HUES6 (cell line): Measurements from ENCODE around the gene UMOD.

Experiments used
- H3K27ac ChIP-seq: 2 replicates; pipeline ENCODE4 v1.7.0; 2013; ENCODE audit warnings: low read depth, mild to moderate bottlenecking, low read length, inconsistent platforms
- H3K27me3 ChIP-seq: 2 replicates; pipeline ENCODE4 v1.6.1; 2013; ENCODE audit warnings: low read length; ENCODE audit not compliant: control insufficient read depth, insufficient read depth
- H3K36me3 ChIP-seq: 2 replicates; pipeline ENCODE4 v1.6.1; 2013; ENCODE audit warnings: low read length; ENCODE audit not compliant: control insufficient read depth, insufficient read depth
- H3K4me1 ChIP-seq: 2 replicates; pipeline ENCODE4 v1.6.1; 2013; ENCODE audit warnings: low read length; ENCODE audit not compliant: control insufficient read depth, insufficient read depth
- H3K4me3 ChIP-seq: 2 replicates; pipeline ENCODE4 v1.5.1; 2013; ENCODE audit warnings: low read depth, low read length
- H3K9ac ChIP-seq: one replicate; pipeline ENCODE4 v1.6.1; 2013; ENCODE audit warnings: mild to moderate bottlenecking, low read length
- H3K9me3 ChIP-seq: 2 replicates; pipeline ENCODE4 v1.6.1; 2013; ENCODE audit warnings: low read depth, low read length; ENCODE audit not compliant: control insufficient read depth, insufficient read depth

The UMOD gene

DNA sequence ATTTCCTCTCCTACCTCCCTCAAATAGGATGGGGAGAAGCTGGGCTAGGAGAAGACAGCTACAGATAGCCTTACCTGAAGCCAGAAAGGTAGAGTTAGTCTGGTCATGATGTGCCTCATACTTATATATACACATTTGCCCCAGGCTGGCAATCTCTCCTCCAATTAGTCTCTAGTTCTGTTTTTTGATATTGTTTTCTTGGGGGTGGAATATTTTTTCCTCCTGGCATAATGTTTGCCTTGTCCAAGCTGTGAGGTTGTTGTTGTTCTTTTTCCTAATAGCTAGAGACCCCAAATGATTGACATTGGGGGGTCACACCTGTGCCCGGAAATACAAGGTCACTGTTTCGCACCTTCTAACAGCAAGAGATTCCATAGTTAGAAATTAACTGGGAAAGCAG is at the start of gene UMOD:
TSS of gene UMOD (minus strand) at position 101 of the 400 bp plus-strand sequence. CDS start 1,978 bp downstream, outside the sequence.
- Histone ChIP-seq H3K9me3 (no peaks in the 10 kb centered on the region), H3K4me1 (peaks cover 6% of the 10 kb centered on the region; the same call in 1 of the 2 replicates), H3K4me3 (no peak within 1 kb of the TSS), H3K9ac (no peak within 1 kb of the TSS), H3K36me3 (no peaks in the 10 kb centered on the region), H3K27ac (no peak within 1 kb of the TSS), H3K27me3 (no peaks in the 10 kb centered on the region; the same call in 1 of the 2 replicates)

DNA sequence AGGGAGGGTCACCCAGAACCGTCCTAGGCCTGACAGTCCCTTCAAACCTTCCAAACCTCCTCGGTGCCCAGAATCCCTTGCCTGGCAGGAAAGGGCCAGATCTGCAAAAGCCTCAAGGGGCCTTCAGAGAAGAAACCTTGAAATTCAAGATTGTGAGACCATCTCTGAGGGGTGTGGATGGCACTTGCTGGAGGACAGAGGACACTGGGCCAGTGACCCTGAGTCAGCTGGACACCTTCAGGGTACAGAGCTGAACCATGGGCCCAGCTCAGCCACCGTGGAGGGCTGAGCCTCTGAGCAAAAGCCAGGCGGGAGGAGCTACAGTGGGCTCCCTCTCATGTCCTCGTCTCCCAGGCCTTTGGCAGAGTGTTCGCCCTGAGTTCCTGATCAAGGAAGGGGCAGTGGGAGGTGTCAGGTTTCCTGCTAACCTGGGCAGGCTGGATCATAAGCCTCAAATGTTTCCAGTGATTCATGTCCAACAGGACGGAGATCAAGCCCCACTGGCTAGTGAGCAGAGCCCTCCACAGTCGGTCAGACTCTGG is 49.0 kb upstream of the UMOD start:
- Histone ChIP-seq H3K4me1 (no peaks in the 10 kb centered on the region), H3K27ac (no peak overlapping the region), H3K9me3 (no peaks in the 10 kb centered on the region), H3K4me3 (no peak overlapping the region), H3K36me3 (no peaks in the 10 kb centered on the region), H3K27me3 (no peaks in the 10 kb centered on the region), H3K9ac (no peak overlapping the region)

DNA sequence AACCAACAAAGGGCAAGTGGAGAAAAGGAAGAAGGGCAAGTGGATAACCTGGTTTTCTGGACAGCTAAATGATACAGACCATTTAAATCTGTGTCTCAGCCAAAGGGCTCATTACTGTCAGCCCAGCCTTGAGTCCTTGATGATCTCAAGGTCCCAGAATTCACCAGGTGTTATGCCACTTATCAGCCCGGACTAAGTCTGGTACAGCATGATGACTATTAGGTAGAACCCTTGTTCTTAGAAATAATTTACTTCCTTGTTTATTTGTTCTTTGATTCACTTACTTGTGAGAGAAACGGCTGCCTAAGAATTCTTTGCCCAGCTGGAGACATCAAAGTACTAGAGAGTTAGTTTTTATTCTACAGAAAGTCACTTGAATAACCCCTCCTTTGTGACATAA is 48.6 kb upstream of the UMOD start:
- no peaks in the 10 kb centered on the region for H3K27me3 ChIP-seq
- no peaks in the 10 kb centered on the region for H3K9me3 ChIP-seq
- no peak overlapping the region for H3K9ac ChIP-seq
- no peaks in the 10 kb centered on the region for H3K4me1 ChIP-seq
- no peaks in the 10 kb centered on the region for H3K36me3 ChIP-seq
- no peak overlapping the region for H3K4me3 ChIP-seq
- H3K27ac ChIP-seq: no peak overlapping the region

DNA sequence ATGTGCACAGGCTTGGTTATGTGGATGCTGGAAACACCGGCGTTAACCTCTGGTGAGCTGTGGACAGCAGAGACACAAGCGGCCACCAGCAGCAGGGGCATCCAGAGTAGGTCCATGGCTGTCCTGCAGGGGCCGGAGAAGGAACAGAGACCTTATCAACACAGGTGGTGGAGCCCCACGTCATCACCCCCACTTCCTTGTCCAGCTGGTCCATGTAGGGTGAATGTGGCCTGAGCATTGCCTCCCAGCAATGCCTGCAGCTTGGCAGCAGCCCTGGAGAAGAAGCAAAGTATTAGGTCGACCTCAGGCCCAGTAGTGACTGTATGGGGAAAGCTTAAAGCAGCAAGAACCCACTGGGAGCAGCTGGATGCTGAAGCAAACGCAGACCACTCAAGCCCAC is 46.7 kb upstream of the UMOD start:
- H3K9ac ChIP-seq: no peak overlapping the region
- no peak overlapping the region for H3K27ac ChIP-seq
- no peaks in the 10 kb centered on the region for H3K9me3 ChIP-seq
- no peaks in the 10 kb centered on the region for H3K36me3 ChIP-seq
- no peaks in the 10 kb centered on the region for H3K4me1 ChIP-seq
- H3K4me3 ChIP-seq: no peak overlapping the region
- H3K27me3 ChIP-seq: no peaks in the 10 kb centered on the region

DNA sequence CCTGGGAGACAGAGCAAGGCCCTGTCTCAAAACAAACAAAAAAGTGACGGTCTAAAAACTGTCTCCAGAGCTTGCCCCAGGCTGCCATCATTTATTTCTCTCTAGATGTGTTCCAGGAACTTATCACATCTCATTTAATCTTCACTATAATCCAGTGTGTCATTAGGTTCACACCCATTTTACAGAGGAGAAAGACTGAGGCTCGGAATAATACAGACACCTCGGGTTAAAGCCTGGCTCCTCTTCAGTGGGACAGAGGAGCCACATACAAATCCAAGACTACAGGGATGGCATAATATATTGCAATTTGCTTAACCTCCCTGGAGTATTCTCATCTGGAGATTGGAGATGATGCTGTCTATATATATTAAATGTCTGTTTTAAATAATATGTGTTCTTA is 46.1 kb upstream of the UMOD start:
- no peaks in the 10 kb centered on the region for H3K9me3 ChIP-seq
- H3K36me3 ChIP-seq: no peaks in the 10 kb centered on the region

DNA sequence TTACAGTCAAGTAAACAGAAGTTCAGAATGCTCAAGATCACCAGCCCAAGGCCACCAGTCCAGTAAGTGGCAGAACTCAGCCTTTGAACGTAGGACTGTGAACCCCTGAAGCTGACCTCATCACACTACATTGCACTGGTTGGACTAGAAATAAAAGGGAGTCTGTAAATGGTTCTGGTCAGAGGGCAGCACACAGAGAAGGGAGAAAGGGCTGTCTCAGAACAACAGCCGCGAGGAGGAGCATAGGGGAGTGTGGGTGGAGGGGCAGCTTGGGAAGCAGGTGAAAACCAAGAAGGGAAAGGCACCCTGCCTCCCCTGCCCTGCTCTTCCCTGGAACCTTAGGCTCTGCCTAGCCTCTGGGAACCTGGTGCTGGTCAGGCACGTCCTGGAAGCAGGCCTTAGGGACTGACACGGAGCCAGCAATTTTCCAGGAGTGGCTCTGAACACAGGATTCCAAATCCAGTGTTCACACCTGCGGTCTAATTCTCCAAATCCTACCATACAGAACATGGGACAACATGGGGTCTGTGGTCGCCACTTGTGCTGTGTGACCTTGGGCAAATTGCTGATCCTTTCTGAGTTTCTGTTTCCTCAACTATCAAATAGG is 45.1 kb upstream of the UMOD start:
- no peaks in the 10 kb centered on the region for H3K36me3 ChIP-seq
- H3K27ac ChIP-seq: no peak overlapping the region
- no peaks in the 10 kb centered on the region for H3K27me3 ChIP-seq
- no peak overlapping the region for H3K9ac ChIP-seq
- H3K9me3 ChIP-seq: no peaks in the 10 kb centered on the region
- H3K4me3 ChIP-seq: no peak overlapping the region
- H3K4me1 ChIP-seq: no peaks in the 10 kb centered on the region

More for the DNA sequence above, 46.1 kb upstream of the UMOD start:
- Histone ChIP-seq H3K4me3 (no peak overlapping the region), H3K4me1 (no peaks in the 10 kb centered on the region), H3K27me3 (no peaks in the 10 kb centered on the region), H3K9ac (no peak overlapping the region), H3K27ac (no peak overlapping the region)

DNA sequence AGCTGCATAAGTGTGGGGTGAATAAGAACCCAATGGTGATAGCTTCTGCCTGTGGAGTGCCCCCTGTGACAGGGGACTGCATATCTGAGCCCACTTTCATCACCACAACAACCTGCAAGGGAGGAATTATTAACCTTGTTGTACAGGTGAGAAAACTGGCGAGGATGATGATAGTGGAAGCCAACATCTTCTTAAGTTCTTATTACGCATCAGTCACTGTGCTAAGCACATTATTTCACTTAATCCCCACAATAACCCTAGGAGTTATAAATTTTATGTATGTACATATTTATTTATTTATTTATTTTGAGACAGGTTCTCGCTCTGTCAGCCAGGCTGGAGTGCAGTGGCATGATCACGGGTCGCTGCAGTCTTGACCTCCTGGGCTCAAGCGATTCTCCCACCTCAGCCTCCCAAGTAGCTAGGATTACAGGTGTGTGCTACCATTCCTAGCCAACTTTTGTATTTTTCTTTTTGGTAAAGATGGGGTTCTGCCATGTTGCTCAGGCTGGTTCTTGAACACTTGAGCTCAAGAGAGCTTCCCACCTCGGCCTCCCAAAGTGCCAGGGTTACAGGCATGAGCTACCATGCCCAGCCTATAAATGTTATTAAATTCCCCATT is 44.4 kb upstream of the UMOD start:
- Histone ChIP-seq H3K27me3 (0 out of 2 replicates have a peak, but pooled peaks cover 2% of the 10 kb centered on the region), H3K4me3 (no peak overlapping the region), H3K27ac (no peak overlapping the region), H3K36me3 (no peaks in the 10 kb centered on the region), H3K9ac (no peak overlapping the region), H3K9me3 (no peaks in the 10 kb centered on the region), H3K4me1 (no peaks in the 10 kb centered on the region)

DNA sequence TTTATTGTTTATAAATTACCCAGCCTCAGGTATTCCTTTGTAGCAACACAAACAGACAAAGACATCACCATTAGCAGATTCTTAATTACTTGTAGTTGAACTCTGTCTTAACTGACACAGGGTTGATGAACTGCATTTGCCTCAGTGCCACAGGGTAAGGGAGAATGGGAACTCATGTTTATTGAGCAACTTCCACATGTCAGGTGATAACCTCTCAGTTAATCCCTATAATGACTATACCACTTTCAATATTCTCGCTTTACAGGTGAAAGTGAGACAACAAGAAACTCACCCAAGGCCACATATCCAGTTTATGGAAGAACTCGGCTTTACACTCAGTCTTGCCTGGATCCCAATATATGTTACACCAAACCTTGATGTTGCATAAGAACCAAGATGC is 43.4 kb upstream of the UMOD start:
- no peak overlapping the region for H3K9ac ChIP-seq
- H3K4me1 ChIP-seq: no peaks in the 10 kb centered on the region
- no peak overlapping the region for H3K27ac ChIP-seq
- H3K36me3 ChIP-seq: no peaks in the 10 kb centered on the region
- H3K9me3 ChIP-seq: no peaks in the 10 kb centered on the region
- H3K27me3 ChIP-seq: 0 out of 2 replicates have a peak, but pooled peaks cover 3% of the 10 kb centered on the region
- no peak overlapping the region for H3K4me3 ChIP-seq

DNA sequence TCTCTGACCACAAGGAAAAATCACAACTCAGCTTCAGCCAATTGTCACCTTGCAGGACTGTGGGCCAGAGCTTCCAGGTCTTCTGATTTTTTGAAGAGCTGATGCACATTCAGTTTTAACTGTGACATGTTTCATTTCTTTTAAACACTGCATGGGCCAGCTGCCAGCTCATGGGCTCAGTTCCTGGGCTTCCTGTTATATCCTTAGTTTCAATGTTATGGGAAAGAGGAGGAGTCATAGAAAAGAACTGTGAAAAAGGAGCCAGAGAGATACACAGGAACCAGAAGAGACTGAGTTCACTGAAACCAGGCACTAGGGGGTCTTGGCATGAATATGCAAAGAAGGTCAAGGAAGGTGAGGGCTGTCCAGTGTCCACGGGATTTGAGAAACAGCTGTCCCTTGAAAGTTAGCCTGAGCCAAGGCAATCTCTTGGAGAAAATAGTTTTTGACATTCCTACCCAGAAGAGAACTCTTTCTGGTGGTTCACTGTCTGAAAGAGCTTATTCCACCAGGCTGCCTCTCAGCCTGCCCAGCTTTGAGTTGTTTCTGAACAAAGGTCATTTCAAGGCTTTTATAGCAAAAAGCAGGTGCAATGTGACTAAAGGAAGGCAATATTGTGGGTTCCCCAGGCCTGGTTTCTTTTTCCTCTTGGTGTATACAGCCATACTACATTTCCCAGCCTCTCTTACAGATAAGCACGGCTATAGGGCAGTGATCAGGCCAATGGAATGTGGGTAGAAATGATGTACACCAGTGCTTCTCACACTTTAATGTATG is 41.5 kb upstream of the UMOD start:
- Histone ChIP-seq H3K27ac (no peak overlapping the region), H3K36me3 (no peaks in the 10 kb centered on the region), H3K4me3 (no peak overlapping the region), H3K27me3 (0 out of 2 replicates have a peak, but pooled peaks cover 3% of the 10 kb centered on the region), H3K9ac (no peak overlapping the region), H3K4me1 (no peaks in the 10 kb centered on the region), H3K9me3 (no peaks in the 10 kb centered on the region)

DNA sequence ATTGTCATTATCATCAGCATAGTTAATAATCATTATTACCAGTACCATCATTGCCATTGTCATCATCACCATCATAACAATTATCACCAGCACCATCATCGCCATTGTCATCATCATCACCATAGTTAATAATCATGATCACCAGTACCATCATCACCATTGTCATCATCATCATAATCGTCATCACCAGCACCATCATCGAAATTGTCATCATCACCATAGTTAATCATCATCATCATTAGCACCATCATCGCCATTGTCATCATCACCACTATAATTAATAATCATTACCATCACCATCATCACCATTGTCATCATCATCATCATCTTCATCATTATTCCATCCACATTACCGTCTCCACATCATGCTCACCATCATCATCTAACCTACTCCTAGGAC is 38.5 kb upstream of the UMOD start:
- H3K4me1 ChIP-seq: 0 out of 2 replicates have a peak, but pooled peaks cover 5% of the 10 kb centered on the region
- no peak overlapping the region for H3K27ac ChIP-seq
- H3K27me3 ChIP-seq: peaks cover 10% of the 10 kb centered on the region; the same call in 1 of the 2 replicates
- H3K4me3 ChIP-seq: no peak overlapping the region
- no peaks in the 10 kb centered on the region for H3K36me3 ChIP-seq
- no peaks in the 10 kb centered on the region for H3K9me3 ChIP-seq
- H3K9ac ChIP-seq: no peak overlapping the region

DNA sequence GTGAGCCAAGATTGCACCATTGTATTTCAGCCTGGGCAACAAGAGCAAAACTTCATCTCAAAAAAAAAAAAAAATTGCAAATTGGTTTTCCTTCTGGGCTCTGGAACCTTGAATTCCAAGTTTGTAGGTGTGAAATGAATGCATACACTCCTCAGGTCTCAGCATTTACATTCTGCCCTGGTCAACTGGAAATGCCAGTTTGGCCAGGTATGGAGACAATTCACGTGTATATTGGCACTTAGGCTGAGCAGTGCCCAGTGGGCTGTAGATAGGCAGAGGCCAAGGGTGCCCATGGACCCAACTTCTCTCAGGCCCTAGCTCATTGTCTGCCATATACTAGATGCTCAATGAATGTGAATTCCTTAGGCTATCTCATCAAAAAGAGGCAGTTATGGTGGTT is 36.3 kb upstream of the UMOD start:
- no peaks in the 10 kb centered on the region for H3K36me3 ChIP-seq
- no peak overlapping the region for H3K4me3 ChIP-seq
- 0 out of 2 replicates have a peak, but pooled peaks cover 5% of the 10 kb centered on the region for H3K4me1 ChIP-seq
- no peak overlapping the region for H3K27ac ChIP-seq
- H3K9me3 ChIP-seq: no peaks in the 10 kb centered on the region
- H3K9ac ChIP-seq: no peak overlapping the region
- peaks cover 10% of the 10 kb centered on the region; the same call in 1 of the 2 replicates for H3K27me3 ChIP-seq
